ENCODE data around the gene PIP5K1B.
A peak's percentile ranks its signal among the peaks of the same experiment; 100 is the strongest.

Gene PIP5K1B

DNA sequence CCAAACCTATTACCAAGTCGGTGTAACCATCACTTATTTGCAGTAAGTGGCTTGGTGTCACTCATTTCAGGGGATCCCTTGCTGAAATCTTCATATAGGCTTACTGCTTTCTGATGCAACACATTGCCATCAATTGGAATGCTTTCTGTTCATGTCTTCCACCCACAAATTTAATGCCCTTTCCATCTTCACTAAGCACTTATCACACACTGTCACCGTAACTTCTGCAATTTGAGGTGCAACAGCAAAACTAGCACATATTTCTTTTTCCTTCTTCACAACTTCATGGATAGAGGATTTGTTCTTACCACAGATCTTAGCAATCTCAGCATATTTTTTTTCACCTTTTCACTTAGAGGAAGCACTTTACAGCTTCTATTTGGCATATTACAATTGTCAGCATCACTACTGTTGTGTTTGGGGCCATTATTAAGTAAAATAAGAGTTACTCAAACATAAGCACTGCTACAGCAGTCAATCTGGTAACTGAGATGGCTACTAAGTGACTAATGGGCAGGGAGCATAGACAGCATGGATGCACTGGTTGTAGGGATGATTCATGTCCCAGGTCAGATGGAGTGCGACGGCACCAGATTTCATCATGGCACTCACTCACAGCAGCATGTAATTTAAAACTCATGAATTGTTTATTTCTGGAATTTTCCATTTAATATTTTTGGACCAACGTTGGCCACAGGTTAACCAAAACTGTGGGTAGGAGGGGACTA, 70.1 kb downstream of the PIP5K1B start:
- DNase-seq (ENCODE audit: low read depth): peak; percentile 51

DNA sequence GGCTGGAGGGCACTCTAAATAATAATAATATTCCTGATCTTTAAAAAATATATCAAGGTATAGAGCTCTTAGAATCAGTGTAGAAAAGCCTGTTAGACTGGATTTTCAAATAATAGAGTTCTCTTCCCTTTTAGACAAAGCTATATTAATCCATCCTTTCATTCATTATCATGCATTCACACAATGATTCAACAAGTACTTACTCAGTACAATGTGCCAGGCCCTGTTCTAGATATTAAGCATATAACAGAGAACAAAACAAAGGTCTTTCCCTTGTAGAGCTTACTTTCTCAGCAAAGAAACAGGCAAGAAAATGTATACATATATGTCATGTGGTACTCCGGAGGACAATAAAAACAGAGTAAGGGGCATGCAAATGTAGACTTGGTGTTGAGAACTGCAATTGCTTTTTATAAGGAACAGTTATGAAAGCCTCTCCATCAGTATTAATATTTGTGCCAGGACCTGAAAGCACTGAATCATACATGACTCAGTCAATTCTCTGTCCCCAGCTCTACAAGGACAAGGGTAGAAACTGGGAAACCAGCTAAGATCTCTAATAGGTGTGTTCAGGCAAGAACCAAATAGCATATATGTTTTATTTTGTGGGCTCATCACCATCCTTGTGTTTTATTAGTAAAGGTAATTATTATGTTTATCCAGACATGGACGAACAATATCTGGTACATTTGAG, 72.2 kb downstream of the PIP5K1B start:
- DNase-seq (ENCODE audit: low read depth): no peak

DNA sequence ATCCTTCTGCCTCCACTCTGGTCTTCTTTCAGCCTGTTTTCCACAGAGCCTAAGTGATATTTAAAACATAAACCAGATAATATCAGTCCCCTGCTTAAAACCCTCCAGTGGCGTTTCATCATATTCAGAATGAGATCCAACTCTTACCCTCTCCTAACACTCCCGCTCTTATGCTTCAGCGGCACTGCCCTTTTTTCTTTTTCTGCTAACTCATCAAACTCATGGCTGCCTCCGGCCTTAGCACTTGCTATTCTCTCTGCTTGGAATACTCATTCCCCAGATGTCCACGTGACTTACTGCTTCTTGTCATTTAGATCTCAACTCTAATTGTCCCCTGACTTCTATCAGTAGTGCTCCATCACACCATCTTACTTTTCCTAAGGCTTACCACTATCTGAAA, 73.6 kb downstream of the PIP5K1B start:
- no peak for DNase-seq (ENCODE audit: low read depth)

DNA sequence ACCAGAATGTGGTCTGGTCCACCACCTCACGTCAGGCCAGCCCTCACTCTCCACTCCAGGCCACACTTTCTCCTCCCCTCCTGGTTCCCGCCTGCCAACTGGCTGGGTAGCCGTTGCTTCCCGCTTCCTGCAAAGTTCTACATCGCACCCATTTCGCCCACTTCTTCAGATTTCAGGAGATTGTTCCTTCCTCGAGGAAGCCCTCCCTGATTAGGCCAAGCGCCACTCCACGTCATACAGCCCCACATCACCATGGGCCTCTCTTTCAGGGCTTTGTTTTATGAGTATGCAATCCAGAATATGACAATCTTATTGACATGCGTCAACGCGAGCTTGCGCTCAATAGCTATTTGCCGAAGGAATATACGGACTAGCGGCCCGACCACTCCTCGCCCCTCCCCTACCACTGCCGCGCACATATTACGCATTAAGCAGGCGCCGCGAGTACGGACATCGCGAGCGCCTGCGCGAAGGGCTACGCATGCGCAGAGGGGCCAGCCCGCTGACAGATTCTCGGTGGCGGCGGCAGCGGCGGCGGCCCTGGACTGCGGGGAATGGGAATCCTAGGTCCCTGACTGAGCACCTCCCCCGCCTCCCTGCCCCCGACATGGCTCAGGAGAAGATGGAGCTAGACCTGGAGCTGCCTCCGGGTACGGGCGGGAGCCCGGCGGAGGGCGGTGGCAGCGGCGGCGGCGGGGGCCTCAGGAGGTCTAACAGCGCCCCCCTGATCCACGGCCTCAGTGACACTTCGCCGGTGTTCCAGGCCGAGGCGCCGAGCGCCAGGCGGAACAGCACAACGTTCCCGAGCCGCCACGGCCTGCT, 74.7 kb downstream of the PIP5K1B start:
- DNase-seq (ENCODE audit: low read depth): peak; percentile 93

DNA sequence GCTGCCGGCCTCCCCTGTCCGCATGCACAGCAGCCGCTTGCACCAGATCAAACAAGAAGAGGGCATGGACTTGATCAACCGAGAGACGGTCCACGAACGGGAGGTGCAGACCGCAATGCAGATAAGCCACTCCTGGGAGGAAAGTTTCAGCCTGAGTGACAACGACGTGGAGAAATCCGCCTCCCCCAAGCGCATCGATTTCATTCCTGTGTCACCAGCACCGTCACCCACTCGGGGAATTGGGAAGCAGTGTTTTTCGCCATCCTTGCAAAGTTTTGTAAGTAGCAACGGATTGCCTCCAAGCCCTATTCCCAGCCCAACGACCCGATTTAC, 75.3 kb downstream of the PIP5K1B start:
- DNase-seq (ENCODE audit: low read depth): no peak

DNA sequence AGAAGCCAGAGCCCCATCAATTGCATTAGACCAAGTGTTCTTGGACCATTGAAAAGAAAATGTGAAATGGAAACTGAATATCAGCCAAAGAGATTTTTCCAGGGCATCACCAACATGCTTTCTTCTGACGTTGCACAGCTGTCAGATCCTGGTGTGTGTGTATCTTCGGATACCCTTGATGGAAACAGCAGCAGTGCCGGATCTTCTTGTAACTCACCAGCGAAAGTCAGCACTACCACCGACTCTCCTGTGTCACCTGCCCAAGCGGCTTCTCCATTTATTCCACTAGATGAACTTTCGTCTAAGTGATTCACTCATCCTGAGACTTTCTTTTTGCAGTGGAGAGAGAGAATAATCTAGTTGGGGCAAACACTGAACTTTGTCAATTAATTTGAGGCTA, 75.7 kb downstream of the PIP5K1B start:
- peak; percentile 10 for DNase-seq (ENCODE audit: low read depth)

DNA sequence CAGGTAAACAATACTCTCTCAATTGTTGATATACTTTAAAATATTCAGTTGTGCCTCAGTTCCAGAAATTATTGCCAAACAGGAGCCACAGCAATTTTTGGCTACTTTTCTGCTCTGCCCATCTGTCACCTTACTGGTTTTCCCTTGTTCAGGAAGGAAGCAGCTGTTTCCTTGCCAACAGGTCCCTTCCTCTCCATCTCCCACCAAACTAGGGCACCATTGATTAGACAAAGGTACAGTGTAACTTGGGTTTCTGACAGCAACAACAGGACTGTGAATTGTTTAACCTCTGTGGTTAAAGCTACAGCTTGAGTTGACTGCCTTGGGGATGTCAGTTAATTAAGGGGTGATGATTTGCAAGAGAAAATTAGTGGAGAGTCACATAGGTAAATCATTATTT, 76.9 kb downstream of the PIP5K1B start:
- DNase-seq (ENCODE audit: low read depth): no peak

DNA sequence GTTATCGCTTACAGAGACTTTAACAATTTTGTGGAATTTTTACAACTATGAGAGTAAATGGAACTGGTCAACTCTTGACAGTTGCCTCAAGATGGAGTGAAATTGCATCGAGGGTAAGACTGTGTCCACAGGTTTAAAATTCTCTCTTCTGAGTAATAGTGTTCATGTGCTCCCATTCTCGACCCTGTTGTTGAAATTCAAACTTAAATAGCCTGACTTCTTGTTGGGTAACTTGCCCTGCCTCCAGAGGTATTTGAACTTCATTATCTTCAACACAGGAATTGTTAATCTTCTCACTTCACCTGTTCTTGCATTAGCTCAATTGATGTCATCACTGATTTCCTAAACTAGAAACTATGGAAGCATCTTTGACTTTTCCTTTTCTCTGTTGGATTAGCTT, 77.5 kb downstream of the PIP5K1B start:
- DNase-seq (ENCODE audit: low read depth): no peak

DNA sequence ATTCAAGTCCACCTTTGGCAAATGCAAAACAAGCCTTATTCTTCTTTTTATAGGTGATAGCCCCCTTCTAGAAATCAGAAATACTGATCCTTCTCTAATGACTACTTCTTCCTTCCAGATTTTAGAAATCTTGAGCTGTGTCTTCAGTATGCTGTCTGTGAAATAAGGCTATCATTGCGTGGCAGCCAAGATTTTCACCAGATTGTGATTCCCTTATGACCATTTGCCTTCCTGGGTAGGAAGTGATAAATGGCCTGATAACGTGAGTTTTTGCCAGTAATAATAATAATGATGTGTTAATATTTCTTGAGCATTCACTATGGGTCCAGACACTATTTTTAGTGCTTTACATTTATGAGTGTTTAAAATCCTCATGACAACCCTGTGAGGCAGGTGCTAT, 80.9 kb downstream of the PIP5K1B start:
- no peak for DNase-seq (ENCODE audit: low read depth)

DNA sequence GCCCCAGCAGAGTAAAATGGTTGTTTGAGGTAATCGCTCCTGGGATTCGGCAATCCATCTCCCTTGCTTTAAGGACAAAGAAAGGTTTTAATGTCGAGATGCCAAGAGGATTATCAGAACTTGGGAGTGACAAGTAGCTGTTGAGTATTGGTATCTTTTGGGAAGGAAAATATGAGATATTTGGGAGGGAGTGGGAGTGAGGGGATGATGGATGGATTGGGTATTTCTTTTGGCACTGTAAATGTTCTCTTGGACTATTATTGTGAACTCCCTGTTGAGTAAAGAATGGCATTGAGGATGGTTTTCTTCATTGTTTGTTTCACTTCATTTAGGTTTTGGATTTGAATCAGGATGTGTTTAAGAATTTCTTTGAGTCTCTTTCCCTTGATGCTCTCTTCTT, 86.1 kb downstream of the PIP5K1B start:
- no peak for DNase-seq (ENCODE audit: low read depth)

DNA sequence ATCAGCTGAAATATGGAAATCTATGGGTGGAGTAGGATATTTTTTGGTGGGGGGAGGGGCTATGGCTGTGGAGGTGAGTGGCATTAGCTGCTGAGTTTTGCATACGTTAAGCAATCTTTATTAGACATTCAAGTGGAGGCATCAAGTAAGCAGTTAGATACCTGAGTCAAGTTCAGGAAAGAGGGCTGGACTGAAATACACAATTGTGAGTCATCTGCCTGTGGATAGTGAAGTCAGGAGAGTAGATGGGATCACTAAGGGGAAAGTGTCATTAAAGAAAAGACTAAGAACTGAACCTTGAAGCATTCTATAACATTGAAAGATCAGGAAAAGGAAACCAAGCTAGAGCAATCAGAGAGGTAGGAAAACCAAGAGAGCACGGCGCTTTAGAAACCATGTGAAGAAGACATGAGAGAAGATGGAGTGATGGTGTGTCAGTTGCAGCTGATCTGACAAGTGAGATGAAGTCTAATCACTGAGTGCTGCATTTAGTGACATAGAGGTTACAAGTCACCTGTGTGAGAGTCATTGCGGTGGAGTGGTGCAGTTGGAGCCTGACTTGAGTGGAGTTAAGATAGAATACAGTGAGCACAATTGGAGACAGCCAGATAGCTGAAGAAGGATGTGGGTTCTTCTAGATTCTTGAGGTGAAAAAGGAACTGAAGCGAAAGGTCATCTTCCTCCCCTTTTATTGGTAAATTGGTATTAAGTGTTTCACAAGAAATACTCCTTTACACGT, 88.7 kb downstream of the PIP5K1B start:
- no peak for DNase-seq (ENCODE audit: low read depth)

DNA sequence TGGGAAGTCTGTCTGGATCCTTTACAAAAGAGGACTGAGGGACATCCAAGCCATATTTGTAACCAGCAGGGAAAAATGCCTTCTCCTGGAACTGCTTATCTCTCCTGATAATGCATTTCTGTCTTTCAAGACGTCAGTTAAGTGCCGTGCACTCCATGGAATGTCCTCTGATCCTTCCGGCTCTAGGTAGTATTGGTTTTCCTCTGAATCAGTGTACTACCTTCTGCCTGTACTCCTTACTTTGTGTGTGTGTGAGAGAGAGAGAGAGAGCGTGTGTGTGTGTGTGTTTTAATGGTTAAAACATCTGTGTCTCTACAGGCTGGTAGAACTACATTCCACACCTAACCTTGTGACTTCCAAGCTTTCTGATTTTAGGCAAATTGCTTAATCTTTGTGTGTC, 89.9 kb downstream of the PIP5K1B start:
- DNase-seq (ENCODE audit: low read depth): no peak

DNA sequence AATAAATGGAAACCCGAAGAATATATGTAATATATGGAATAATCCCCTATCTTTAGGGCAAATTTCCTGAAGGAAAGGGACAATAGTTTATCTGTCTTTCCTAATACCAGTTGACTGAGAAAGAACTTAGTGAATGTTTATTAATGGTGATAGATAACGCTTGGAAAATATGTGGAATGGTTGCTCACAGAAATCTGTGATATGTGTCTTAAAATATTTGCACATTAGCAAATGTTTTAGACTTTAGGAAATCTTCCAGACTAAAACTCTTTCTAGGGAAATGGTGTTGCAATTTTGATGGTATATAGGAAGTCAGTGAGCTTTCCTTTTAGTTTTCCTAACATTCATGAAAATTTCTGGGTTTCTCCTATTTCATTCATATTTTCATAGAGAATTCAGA, 90.4 kb downstream of the PIP5K1B start:
- DNase-seq (ENCODE audit: low read depth): no peak

DNA sequence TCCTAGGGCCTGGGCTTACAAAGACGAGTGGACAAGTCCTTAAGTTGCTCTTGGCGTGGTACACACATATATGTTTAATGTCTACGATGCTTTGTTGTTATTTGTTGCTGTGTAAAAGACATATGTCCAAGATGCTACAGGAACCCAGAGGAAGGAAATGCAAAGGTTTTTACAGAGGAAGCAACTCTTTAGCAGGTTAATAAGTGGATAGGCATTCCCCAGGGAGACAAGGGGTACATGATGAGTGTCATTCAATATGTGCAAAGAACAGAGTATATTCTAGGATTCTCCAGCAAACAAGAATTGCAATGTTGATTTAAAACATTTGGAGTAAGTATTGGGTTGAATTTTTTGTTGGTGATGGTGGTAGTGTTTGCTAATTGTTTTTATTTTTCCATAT, 92.1 kb downstream of the PIP5K1B start:
- DNase-seq (ENCODE audit: low read depth): no peak

DNA sequence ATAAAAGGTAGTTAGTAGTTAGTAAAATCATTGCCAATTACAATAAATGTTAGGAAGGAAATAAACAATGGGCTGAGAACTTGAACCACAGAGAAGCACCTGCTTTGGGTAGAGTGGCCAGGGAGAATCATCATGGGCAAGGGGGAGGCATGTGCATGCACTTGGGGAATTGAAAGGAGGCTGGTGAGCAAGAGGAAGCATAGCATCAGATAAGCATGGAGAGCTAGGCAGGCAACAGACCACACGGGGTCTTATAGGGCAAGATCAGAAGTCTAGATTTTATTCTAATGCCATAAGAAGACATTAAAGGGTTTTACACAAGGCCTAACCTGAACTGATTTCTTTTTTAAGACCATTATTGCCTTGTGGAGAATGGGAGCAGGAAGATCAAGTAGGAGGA, 93.4 kb downstream of the PIP5K1B start:
- no peak for DNase-seq (ENCODE audit: low read depth)

DNA sequence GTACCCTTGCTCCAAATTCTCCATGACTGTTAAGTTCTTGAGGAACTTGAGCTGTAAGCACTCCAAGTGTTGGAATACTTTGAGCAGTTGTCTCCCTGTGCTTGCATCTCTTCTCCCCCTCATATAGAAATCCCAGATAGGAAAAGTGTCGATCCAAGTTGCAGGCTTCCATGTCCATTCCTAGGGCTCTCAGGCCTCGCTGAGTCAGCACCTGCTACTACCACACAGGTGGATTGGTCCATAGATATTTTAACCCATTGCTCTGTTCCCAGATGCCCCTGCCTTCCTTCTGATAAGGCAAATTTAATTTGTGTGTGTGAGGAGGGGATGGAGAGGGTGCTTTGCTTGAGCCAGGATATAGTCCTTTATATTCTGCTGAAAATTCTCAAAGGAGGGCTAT, 95.8 kb downstream of the PIP5K1B start:
- DNase-seq (ENCODE audit: low read depth): no peak

DNA sequence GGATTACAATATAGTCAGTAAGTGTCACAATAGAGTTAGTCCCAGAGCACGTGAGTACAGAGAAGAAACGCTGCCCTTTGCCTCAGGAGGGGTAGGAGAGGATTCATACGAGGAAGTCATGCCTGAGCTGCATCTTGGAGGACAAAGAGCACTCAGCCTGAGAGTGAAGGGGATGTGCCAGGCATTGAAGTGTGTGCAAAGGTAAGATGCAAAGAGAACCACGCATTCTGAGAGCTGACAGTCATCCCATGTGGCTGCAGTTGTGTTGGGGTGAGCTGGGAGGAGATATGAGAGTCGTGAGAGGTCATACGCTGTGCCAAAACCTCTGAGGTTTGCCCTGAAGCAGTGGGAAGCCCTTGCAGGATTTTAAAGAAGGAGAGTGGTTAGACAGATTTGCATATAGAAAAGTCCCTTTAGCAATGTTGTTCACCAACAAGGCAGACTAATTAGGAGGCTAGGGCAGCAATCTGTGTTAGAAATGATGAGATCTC, 97.5 kb downstream of the PIP5K1B start:
- no peak for DNase-seq (ENCODE audit: low read depth)

DNA sequence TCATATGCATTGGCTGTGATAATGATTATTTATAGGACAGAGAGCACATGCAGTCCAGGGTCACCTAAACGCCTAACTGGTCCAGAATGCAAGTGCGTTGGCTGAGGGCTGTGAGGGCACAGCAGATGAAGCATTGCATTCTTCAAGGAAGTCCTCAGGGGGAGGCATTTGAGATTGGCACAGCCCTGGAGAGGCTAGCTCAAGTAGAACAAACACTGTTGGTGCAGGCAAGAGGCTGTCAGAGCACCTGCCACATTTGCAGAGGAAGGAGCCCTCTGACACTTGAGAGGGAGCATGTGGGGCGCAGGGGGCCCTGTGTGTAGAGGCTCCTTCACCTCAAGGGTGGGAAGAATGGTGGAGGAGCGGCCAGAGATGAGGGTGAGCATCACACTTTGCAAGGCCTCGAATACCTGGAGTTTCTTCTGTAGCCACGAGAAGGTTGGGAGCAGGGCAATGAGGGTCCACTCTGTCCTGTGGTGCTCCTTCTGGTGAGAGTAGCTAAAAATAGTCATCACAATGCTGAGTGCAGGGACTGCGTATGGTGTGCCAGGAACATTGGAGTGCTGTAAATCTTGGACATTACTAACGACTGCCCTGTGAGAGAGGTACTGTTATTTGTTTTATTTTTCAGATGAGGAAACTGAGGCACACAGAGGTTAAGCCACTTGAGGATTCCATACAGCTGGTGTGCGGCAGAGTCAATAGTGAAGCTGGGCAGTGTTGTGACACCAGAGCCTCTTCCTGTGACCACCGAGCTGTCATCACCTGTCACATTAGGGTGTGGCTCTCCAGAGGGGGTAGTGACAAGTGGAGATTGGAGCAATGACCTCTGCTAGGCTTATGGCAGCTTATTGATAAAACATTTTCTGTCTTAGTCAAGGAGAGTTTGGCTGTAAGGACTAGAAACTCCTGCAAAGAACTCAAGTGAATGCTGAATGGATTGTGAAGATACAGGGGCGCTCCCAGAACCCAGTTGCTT, 100.2 kb downstream of the PIP5K1B start:
- DNase-seq (ENCODE audit: low read depth): no peak

DNA sequence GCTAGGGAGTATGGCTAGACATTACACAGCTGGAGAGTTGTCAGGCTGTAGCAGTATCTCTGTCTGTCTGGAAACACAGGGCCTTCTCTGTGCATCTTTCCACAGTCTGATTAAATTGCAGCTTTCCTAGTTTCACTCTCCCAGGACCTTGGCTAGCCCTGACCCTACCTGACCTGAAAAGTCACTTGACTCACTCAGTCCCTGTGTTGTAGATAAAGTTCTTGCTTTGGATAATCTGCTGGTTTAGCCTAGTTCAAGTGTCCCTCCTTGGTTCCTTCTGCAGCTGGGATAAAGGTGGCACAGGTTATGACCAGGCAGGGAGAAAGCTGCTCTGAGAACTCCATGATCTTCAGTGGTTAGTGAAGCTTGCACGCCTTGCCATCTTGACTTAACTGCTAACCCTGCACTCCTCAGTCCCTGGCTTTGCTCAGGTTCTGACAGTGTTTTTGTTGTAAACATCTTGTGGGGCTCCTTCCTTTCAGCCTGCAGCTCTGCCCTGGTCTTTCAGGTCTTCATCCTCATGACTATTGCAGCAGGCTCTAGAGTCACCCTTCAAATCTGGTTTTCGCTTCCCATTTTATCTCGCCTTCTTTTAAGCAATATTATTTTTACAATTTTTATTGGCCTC, 101.0 kb downstream of the PIP5K1B start:
- no peak for DNase-seq (ENCODE audit: low read depth)

DNA sequence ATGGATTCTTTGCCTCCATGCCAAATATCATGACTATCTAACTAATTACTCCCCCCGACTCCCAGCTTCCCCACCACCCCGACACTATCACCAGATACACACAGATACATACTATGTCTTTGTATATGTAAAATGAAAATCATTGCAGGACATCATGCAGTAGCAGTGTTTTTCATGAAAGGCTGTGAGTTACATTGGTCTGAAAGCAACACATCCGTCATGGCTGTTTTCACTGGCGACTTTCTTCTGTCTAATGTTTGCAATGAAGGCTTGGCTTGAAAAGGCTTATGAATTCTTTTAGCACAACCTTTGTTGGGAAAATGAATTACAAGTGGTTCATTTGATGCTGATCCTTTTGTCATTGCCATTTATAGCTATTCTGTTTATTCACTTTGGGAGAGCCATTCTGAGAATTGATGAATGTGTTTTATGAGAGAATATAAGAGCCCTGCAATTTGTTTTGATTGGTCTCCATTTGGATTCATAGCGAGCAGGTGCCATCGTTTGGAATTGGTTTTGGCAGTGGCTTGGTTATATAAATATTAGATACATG, 103.4 kb downstream of the PIP5K1B start:
- DNase-seq (ENCODE audit: low read depth): no peak

All from EH (cell line).